ENCODE results near the gene CTDSP2. TPM values are rescaled to one million over a fixed set of nuclear protein-coding genes. Genes with fewer than 3 reads are reported as not detected.
A peak's percentile ranks its signal among the peaks of the same experiment; 100 is the strongest.
"Not testable (repeated sequence)": the region's sequence is repeated elsewhere in the genome, so short reads cannot be mapped to it uniquely, and the experiment has no call there.

The CTDSP2 gene
- total RNA-seq, 4 donors from 2014 or later = 66.0 to 116 (median 83.4) TPM

DNA sequence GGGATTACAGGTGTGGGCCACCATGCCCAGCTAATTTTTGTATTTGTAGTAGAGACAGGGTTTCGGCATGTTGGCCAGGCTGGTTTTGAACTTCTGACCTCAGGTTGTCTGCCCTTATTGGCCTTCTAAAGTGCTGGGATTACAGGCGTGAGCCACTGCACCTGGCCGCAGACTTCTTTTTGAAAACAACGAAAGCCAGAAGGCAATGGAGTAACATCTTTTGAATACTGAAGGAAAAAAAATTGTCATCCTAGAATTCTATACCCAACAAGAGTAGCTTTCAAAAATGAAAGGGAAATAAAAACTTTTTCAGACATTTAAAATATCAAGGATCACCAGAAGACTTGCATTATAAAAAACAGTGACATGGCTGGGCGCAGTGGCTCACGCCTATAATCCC lies 38.7 kb upstream of the CTDSP2 start:
- intact Hi-C loops (cut with DNase I; ENCODE audit: low total_unique reads) = no loop called here
- H3K4me3 ChIP-seq = no peak overlapping the region
- no peak overlapping the region for H3K27ac ChIP-seq
- no peaks in the 10 kb centered on the region for H3K36me3 ChIP-seq
- in situ Hi-C loops (cut with MboI; ENCODE audit: low sequenced_read_pairs in 4 of 4) = no loop called here
- H3K27me3 ChIP-seq = no peaks in the 10 kb centered on the region
- ATAC-seq = no peak
- no peaks in the 10 kb centered on the region for H3K9me3 ChIP-seq
- TF ChIP-seq, protein P1, sequence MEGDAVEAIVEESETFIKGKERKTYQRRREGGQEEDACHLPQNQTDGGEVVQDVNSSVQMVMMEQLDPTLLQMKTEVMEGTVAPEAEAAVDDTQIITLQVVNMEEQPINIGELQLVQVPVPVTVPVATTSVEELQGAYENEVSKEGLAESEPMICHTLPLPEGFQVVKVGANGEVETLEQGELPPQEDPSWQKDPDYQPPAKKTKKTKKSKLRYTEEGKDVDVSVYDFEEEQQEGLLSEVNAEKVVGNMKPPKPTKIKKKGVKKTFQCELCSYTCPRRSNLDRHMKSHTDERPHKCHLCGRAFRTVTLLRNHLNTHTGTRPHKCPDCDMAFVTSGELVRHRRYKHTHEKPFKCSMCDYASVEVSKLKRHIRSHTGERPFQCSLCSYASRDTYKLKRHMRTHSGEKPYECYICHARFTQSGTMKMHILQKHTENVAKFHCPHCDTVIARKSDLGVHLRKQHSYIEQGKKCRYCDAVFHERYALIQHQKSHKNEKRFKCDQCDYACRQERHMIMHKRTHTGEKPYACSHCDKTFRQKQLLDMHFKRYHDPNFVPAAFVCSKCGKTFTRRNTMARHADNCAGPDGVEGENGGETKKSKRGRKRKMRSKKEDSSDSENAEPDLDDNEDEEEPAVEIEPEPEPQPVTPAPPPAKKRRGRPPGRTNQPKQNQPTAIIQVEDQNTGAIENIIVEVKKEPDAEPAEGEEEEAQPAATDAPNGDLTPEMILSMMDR (IDR thresholded peaks at IDR 0.05 in 4 of 5, conservative IDR thresholded peaks at IDR 0.05 in 1 of 5) = no peak
- TF ChIP-seq POLR2A (IDR thresholded peaks at IDR 0.05) = no peak
- no peak for DNase-seq
- peaks cover 39 to 51% of the 10 kb centered on the region in 2 donors for H3K4me1 ChIP-seq

DNA sequence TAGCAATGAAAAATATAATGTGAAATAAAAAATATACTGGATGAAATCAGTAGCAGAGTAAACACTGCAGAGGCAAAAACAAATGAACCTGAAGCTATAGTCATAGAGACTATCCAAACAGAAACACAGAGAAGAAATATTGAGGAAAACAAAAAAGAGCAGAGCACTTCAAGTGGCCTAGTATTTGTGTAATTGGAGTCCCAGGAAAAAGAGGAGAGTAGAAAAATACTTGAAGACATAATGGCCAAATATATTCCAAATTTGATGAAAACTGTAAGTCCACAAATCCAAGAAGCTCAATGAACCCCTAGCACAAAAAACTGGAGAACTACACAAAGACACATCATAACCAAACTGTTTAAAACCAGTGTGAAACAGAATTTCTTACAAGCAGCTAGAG lies 37.2 kb upstream of the CTDSP2 start:
- Histone ChIP-seq H3K27ac (peak overlapping the region in 1 of 4 donors; percentile 92), H3K27me3 (no peaks in the 10 kb centered on the region), H3K36me3 (no peaks in the 10 kb centered on the region), H3K4me3 (no peak overlapping the region), H3K9me3 (no peaks in the 10 kb centered on the region), H3K4me1 (peaks cover 24 to 36% of the 10 kb centered on the region in 2 donors)
- ATAC-seq = no peak
- no peak for DNase-seq
- no peak for TF ChIP-seq POLR2A (IDR thresholded peaks at IDR 0.05)
- TF ChIP-seq, protein P1 (IDR thresholded peaks at IDR 0.05 in 4 of 5, conservative IDR thresholded peaks at IDR 0.05 in 1 of 5) = no peak
- in situ Hi-C loops (cut with MboI; ENCODE audit: low sequenced_read_pairs in 4 of 4) (no loop called here), intact Hi-C loops (cut with DNase I; ENCODE audit: low total_unique reads) (no loop called here)

DNA sequence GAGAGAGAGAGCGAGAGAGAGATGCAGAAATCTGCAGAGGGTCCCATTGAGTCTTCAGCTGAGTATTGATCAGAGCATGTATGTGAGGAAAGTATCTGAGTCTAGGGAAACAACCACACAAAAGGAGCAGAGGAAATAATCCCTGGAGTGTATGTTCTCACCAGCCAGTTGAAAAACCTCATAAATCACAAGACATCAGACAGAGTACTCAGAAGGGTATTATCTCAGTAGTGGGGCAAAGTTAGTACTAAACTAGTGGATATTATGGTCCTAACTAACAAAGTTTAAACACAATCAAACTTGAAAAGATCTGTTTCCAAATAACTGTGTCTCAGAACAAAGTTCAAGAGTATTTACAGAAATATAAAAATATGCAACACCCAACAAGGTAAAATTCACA lies 36.5 kb upstream of the CTDSP2 start:
- H3K27me3 ChIP-seq = no peaks in the 10 kb centered on the region
- no peaks in the 10 kb centered on the region for H3K36me3 ChIP-seq
- no peak for ATAC-seq
- no peak for DNase-seq
- no peaks in the 10 kb centered on the region for H3K9me3 ChIP-seq
- H3K4me1 ChIP-seq = peaks cover 18 to 30% of the 10 kb centered on the region in 2 donors
- H3K27ac ChIP-seq = peak overlapping the region; percentile 15 to 92 (median 86)
- intact Hi-C loops (cut with DNase I; ENCODE audit: low total_unique reads) (no loop called here), in situ Hi-C loops (cut with MboI; ENCODE audit: low sequenced_read_pairs in 4 of 4) (no loop called here)
- H3K4me3 ChIP-seq = no peak overlapping the region
- no peak for TF ChIP-seq POLR2A (IDR thresholded peaks at IDR 0.05)
- TF ChIP-seq, protein P1 (IDR thresholded peaks at IDR 0.05 in 4 of 5, conservative IDR thresholded peaks at IDR 0.05 in 1 of 5) = no peak

DNA sequence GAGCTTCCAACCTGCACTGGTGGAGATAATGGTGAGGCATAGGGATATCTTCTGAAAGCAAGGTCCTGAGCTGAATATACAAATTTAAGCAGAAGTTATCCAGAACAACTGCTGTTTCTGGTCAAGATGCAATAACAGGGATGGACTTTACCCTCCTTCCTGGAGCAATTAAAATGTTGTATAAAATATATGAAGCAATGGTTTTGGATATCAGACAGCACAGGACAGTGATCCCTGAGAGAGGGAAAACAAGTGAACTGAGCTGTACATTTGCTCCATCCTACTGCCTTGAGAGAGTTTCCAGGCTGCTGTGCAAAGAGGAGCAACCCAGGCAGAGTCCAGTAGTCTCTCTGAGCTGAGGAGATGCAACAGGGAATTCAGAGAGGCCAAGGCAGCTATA lies 36.0 kb upstream of the CTDSP2 start:
- peak overlapping the region; percentile 15 to 92 (median 86) for H3K27ac ChIP-seq
- no peak overlapping the region for H3K4me3 ChIP-seq
- intact Hi-C loops (cut with DNase I; ENCODE audit: low total_unique reads) (no loop called here), in situ Hi-C loops (cut with MboI; ENCODE audit: low sequenced_read_pairs in 4 of 4) (no loop called here)
- no peaks in the 10 kb centered on the region for H3K36me3 ChIP-seq
- DNase-seq (no peak), ATAC-seq (no peak)
- H3K27me3 ChIP-seq = no peaks in the 10 kb centered on the region
- no peaks in the 10 kb centered on the region for H3K9me3 ChIP-seq
- TF ChIP-seq, protein P1 (IDR thresholded peaks at IDR 0.05 in 4 of 5, conservative IDR thresholded peaks at IDR 0.05 in 1 of 5) = no peak
- TF ChIP-seq POLR2A (IDR thresholded peaks at IDR 0.05) = no peak
- peaks cover 15 to 25% of the 10 kb centered on the region in 2 donors for H3K4me1 ChIP-seq

DNA sequence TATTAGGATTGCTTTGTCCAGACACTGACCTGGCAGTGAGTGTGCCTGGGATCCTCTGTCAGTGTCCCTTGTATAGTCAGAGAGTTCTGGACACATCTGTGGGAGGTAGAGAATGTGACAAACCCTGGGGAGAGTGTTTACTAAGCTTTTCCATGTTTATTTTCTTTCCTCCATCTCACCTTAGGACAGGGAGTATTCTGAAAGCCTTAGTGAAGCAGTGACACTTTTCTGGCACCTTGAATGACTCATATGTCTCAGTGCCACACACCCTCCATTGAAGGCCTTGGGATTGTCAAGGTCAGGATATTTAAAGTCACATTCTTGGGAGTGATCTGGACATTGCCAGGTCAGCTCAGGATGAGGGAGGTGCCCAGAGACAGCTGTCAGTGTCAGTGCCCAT lies 34.9 kb upstream of the CTDSP2 start:
- DNase-seq (peak; percentile 67 to 73), ATAC-seq (peak; percentile 98)
- Histone ChIP-seq H3K4me1 (peaks cover 12 to 22% of the 10 kb centered on the region in 2 donors), H3K27me3 (no peaks in the 10 kb centered on the region), H3K4me3 (no peak overlapping the region), H3K36me3 (no peaks in the 10 kb centered on the region), H3K27ac (peak overlapping the region; percentile 84 to 92 (median 88)), H3K9me3 (no peaks in the 10 kb centered on the region)
- in situ Hi-C loops (cut with MboI; ENCODE audit: low sequenced_read_pairs in 4 of 4) (no loop called here), intact Hi-C loops (cut with DNase I; ENCODE audit: low total_unique reads) (no loop called here)
- no peak for TF ChIP-seq POLR2A (IDR thresholded peaks at IDR 0.05)
- TF ChIP-seq, protein P1 (IDR thresholded peaks at IDR 0.05 in 4 of 5, conservative IDR thresholded peaks at IDR 0.05 in 1 of 5) = no peak

DNA sequence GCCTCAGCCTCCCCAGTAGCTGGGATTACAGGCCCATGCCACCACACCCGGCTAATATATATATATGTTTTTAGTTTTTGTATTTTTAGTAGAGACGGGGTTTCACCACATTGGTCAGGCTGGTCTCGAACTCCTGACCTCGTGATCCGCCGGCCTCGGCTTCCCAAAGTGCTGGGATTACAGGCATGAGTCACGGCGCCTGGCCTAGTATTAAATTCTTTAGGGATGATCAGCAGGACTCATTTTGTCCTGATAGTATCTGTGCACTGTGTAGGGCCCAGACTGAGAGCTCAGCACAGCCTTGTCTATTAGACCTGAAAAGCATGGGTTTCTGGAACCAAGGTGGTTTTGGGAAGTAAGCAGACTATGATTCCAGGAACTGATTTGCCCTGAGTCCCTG lies 34.5 kb upstream of the CTDSP2 start:
- H3K9me3 ChIP-seq; intact Hi-C loops (cut with DNase I; ENCODE audit: low total_unique reads); H3K27me3 ChIP-seq; in situ Hi-C loops (cut with MboI; ENCODE audit: low sequenced_read_pairs in 4 of 4); H3K4me3 ChIP-seq; H3K36me3 ChIP-seq: not testable (repeated sequence)
- Histone ChIP-seq H3K4me1 (peaks cover 13 to 18% of the 10 kb centered on the region in 2 donors), H3K27ac (peak overlapping the region; percentile 84 to 92 (median 88))
- DNase-seq (peak; percentile 41 to 63), ATAC-seq (peak; percentile 78 to 80)
